DMS114 treated with DMSO at 0.1 percent for 48 hours (cell line): ENCODE results near the gene LRBA.
A peak's percentile ranks its signal among the peaks of the same experiment; 100 is the strongest.

Source experiments
- DNase-seq: peaks from one replicate; lab custom pipeline; 2025; ENCODE audit not compliant: unreplicated experiment; lab: John Stamatoyannopoulos, UW

The LRBA gene

DNA sequence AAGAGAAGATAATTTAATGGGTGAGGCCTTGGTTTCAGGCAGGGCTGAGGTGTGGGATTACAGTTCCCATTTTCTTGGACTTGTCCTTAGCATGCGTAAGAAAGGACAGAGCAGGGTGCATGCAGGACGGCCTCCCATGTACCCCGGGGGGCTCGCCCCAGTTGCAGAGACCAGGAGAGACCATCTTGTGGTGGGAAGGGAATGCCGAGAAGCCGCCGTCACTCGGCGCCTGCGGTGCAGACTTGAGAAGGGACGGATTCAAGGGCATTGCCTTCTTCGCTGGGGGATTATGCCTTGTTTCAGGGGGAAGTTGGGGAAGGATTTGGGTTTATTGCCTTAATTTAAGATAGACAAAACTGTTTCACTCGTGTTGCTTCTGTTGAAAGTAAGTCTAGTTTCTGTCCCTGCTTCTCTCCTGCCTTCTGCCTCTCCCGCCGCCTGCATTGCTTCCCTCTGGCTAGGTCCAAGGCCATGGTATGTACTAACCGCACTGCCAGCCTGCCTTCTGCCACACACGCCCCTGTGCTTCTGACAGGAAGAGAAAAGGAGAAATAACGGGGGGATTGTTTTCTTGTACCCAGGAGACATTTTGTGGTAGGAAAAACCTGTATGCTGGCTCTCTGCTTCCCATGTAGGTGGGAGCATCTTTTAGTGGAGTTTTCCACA, 761.0 kb downstream of the LRBA start:
- DNase-seq = no peak

DNA sequence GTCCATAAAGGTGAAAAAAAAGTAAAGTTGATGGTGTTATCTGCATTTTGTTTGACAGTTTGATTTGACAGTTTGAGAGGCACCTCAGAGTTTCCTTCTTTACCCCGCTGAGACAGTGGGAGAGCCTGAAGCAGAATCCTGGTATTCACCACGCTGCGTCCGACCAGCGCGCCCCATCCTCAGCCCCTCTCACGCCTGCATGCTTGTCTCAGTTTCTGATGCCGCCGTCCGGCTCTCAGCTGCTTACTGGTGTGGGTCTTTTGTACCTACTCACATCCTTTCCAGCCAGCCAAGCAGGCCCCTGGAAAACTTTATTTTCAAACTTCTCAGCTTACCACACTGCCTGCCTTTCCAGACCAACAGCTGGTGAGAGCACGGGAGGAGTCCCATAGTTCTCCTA, 761.7 kb downstream of the LRBA start:
- DNase-seq = no peak

DNA sequence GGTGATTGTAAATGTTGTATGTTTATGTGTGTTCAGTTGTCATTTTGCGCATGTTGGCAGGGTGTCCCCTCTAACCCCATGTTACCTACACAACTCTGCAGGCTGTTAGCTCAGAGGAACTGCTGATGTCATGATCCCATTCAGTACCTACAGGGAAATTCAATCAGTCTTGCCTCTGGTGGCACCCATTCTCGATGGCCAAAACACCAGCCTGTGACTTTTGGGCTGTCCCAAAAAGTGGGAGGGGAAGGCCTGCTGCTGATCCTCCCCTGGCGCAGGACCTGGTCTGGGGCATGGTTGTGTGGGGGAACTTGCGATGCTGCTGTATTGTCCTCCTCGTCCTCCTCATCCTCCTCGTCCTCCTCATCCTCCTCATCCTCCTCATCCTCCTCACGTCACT, 762.3 kb downstream of the LRBA start:
- no peak for DNase-seq

DNA sequence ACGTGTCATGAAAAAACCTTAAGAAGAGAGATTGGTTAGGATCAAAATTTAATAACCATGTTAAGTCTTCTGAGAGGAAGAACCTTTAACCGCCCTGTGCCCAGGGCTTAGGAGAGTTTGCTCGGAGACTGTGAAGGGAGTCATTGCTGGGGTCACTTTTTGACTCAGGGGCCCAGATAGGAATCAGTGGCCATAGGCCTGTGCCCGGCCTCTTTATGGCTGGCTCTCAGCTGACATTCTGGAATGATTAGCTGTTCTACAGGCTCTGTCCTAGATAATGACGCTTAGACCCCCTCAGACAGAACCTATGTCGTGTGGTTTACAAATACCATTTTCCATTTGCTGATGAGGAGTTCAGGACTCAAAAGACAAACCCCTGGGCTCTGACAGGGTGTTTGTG, 762.8 kb downstream of the LRBA start:
- DNase-seq = no peak

DNA sequence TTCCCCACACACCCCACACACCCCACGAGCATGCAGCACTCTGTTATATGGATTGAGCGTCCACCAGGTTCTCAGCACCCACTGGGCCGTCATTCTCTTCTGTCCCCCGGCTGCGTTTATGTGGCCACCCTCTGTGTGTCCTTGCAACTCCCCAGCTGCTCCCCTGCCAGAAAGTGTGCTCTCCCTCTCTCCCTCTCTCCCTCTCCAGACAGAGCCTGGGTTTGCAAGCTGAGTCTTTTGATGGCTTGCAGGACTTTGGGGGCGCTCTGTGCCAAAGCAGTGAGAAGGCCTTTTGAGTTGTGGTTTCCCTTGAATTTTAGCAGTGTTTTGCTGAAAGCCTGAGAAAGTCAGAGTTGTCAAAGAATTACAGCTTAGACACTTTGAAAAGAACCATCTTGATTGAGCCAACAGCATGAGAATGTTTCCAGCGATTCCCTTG, 763.3 kb downstream of the LRBA start:
- no peak for DNase-seq

DNA sequence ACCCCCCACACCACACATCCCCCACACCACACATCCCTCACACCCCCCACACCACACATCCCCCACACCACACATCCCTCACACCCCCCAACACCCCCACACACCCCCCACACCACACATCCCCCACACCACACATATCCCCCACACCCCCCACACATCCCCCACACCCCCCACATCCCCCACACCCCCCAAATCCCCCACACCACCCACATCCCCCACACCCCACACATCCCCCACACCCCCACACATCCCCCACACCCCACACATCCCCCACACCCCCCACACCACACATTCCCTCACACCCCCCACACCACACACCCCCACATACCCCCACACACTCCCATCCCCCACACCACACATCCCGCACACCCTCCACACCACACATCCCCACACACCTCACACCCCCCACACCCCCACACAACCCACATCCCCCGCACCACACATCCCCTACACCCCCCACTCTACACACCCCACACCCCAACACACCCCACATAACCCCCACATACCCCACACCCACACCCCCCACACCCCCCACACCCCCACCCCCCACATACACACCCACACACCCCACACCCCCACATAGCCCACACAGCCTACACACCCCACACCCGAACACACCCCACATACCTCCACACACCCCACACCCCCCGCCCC, 764.0 kb downstream of the LRBA start:
- DNase-seq = no peak

DNA sequence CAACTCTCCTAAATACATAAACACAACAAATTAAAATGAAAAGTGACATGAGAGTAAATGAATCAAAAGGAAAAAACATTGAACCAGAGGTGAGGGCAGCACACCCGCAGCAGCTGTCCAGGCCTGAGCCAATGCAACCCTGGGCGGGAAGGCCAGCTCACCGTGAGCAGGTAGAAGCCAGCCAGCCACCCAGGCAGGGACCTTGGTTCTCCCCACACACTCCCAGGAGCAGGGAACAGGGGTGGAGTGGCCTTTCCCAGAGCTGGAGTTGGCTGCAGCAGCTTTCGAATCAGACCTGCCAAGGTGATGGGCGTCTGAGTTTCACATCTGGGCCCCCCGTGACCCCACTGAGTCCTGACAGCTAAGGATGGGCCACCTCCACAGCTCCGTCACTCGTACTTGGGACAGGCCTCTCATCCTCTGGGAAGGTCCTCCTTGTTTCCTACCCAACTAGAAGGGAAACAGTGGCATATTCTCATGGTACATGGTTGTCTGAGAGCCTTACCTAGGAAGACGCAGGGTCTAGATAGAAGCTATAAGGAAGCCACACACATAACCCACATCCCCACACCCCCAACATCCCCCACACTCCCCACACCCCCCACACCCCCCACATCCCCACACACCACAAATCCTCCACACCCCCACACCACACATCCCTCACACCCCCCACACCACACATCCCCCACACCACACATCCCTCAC, 764.6 kb downstream of the LRBA start:
- no peak for DNase-seq

DNA sequence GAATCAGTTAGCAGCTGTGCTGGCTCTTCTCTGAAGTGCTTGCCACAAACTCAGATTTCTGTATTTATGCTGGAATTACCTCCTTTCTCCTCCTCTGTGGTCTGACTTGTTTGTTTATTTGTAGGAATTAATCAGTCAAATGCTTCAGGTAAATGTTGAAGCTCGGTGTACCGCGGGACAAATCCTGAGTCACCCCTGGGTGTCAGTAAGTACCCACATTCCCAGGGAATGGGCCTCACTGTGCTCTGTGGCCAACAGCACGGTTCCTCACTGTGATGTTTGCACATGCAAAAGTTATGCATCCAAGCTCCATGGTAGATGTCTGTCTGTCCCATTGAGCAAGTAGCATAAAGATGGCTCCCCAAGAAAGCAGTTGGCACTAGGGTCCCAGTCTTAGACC, 766.9 kb downstream of the LRBA start:
- no peak for DNase-seq

DNA sequence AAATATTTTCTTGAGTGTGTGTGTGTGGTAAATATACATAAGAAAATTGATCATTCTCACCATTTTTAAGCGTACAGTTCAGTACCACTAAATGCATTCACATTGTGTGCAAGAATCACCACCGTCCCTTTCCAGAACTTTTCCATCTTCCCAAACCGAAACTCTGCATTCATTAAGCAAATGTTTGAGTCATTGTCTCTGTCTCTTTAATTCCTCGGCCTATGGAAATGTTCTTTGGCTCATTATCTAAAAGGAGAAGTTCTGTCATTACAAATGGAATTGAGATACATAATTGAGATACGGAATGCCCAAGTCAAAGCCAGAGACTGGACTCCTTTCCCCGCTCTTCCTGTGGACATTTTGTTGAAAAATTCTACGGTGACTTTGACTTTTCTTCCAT, 767.9 kb downstream of the LRBA start:
- no peak for DNase-seq

DNA sequence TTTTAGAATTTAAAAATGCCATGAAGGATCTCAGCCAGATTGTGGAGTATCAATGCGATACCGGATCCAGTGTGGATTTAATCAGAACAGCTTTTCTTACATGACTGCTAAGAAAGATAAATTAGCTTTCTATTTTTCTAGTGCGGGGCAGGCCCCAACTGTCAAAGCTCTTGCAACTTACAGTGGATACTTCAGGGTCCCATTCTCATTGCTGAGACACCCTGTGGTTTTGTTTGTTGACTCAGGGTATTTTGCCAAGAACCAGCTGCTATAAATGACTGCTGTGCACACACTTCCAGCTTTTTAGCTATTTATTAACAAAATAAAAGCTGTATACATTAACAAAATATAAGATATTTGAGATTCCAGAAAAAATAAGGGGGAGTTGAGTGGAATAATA, 770.5 kb downstream of the LRBA start:
- DNase-seq = no peak

DNA sequence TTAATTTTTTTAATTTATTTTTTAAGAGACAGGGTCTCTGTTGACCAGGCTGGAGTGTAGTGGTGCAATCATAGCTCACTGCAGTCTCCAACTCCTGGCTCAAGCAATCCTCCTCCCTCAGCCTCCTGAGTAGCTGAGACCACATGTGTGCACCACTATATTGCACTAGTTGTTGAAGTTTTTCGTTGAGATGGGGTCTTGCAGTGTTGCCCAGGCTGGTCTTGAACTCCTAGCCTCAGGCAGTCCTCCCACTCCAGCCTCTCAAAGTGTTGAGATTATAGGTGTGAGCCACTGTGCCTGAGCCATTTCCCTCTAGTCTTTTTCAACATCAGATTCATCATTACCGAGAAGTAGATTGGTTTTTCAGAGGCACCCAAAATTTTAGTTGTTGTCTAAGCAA, 771.2 kb downstream of the LRBA start:
- no peak for DNase-seq

DNA sequence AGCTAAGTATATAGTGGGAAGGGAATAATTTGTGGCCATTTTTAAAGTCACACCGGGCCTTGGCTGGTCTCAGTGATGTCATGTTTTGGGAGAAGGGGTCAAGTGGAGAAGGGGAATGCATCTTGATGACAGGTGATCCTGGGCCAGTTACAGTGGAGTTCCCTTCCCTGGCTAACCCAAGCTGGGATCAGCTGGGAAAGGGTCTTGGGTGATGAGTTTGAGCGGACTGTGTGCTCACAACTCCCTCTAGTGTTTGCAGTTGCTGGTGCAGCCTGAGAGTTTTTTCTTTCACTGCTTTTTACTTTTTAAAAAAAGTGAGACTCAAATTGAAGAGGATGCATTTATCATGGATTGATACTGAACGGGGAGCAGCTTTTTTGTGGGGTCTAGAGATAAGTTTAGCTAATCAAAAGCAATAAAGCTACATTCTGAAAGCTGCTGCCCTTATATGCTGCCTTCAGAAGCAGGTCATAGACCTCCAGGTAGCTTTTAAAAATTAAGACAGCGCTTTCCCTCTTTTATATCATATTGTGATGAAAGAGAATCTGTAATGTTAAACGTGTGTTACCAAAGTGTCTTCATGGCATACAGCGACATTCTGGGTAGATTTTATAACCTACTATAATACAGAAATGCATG, 772.1 kb downstream of the LRBA start:
- DNase-seq = peak; percentile 7

DNA sequence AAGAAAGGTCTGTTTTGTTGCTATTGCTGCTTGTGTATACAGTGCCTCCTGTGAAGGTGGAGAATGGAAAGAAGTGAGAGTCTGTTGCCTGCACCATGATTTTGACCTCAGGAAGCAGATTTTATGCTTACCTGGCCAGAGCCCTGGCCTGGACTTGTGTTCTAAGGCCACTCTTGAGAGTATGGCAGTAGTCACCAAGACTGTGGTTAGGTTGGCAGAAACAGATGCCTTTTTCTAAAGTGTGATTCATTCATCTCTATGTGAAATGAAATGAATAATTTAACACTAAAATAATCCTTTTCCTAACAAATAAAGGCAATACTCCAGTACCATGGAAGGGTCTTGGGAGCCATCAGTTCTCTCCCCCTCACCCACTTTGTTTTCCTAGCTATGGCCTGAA, 775.1 kb downstream of the LRBA start:
- no peak for DNase-seq

DNA sequence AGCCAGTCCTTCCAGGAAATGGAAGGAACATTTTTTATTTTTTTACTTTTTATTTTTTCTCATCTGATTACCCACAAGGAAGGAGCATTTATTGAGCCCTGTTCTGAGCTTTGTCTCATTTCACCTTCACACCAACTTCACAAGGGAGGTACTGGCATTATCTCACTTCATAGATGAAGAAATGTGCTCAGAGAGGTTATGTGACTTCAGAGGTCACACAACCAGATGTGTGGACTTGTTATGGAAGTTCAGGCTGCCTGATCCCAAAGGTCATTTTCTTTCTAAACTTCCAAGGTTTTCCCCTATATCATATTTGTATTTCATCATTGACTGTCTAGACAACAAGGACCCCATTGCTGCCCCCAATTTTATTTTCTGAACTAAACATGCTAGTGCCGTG, 776.5 kb downstream of the LRBA start:
- no peak for DNase-seq

DNA sequence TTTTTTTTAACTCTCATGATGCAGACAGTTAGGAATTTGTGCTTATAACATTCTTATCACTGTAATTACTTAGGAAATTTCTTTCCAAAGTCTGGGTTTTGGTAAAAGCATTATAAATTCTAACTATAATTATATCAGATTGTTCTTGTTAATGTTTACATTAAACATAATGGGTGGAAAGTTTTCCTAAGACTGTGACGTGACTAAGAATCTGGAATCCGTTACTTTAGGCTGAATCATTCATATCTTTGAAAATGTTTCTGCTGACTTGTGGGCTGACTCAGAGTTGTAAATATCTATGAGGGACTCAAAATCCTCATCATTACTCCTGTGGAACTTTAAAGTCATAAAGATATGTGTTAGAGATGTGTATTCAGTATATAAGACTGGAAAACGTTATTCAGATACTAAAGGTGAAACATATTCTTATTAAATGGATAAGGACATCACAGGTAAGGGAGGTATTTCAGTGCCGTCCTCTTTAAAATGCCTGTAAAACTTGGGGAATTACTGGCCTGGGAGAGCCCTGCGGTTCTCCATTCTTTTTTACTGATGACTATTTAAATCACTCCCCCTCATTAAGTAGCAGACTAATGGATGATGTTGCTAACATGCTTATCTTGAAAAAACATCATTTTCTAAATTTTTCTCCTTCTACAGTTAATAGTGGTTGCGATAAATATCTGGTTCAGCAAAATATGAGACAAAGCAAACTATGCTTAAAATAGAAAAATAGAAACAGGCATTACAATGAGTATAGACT, 777.8 kb downstream of the LRBA start:
- DNase-seq = no peak

DNA sequence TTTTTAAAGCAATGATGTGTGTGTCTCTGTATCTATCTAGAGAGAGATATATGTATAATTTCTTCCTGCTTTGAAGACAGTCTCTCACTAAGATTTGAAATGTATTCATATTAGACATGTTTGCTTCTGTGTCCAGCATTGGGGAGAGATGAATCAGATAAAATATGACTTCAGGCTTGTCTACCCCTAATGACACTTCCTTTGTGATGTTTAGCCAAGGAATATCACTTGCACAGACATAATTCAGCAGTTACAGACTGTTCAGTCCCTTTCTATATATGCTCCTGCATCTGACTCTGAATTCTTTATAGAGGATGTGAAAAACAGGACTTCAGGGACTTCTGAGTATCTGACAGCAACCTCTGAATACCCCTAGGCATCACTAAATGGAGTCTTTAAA, 778.5 kb downstream of the LRBA start:
- no peak for DNase-seq

DNA sequence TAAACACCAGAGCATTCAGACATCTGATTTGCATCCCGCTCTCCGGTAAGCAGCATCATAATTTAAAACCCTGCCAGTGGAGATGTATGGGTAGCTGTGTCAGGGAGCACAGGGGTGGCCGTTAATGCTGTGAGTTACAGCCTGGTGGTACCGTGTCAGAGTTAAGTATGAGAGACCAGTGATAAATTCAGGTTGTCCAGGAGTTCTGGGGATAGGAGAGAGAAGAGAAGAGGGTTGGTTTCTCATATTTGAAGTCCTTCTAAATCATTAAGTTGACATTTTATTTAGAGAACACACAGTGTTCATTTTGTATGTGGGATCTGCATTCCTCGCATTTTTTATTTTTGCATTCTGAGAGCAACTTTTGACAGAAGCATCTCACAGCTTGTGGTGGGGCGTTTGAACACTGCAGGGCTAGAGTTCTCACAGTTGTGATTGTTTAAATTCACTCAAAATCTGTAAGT, 779.2 kb downstream of the LRBA start:
- DNase-seq = no peak

DNA sequence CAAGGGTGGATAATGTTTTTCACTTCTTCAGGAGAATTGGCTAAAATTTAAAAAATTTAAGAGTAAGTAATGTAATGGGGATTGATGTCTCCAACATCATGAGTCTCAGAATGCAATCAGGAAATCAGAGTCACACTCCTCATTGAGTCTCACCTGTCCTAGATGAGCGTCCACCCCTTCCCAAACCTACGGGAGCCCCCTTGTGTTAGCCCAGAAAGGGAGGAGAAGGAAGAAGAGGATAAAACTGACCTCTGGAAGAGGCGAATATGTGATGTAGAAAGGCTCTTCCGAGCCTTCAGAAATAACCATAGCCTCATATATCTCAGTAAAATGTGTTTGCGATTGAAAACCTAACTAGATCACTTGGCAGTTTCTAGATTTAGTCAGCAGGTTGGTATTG, 779.8 kb downstream of the LRBA start:
- DNase-seq = no peak

DNA sequence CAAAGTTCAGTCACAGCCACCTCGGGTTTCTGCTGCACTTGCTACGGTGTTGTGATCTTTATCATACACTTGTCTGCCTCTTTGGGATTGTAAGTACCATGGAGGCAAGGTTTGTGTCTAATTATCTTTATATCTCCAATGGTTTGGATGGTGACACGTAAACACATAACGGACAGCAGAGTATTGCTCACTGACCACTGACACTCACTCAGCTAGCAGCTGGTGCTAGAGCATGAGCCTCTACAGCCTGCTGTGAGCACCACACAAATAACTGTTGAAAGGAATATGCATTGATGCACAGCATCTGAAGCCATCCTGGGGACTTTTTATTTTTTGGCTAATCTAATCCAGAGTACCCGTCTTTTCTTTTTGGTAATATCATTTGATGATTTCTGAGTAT, 780.8 kb downstream of the LRBA start:
- DNase-seq = no peak

DNA sequence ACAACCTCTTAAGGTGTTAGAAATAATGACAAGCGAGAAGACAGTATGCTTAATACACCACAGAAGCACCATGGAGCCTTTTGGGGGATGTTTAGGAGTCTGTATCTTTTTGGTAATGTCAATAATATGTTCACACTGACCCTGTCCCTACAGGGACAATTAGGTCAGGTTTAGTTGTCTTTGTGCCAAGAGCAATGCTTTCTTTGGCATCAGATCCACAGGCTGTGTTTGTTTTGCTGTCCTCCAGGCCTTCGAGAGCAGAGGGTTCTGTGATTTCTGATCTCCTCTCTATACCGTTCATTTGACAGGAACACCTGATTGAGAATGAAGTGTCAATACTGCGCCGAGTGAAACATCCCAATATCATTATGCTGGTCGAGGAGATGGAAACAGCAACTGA, 783.1 kb downstream of the LRBA start:
- DNase-seq = no peak

DNA sequence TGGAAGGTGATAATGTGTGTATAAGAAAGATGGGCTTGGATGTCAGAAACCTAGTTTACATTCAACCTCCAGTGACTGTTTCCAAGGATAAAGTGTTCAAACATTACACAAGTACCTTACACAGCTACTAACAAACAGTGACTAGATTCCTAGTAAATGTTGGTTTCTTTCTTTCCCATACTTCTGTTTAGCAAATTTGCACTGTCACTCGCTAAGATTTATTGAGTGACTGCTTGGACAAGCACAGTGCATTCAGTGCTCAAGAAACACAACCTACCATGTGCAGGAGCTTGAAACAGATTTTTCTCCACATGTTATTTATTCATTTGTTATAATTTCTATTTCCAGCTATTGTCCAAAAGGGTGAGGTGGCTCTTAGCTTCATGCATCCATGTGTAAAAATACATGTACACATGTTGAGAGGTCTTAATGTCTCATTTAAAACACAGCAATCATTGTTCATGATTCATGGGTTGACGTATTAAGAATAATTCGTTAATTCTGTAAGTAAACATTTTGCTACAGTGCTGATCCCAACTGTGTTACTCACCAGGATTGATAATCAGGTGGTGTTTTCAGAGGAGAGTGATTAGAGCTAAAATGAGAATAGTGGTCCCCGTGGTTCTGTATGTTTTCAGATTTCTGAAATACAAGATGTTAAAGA, 783.8 kb downstream of the LRBA start:
- DNase-seq = no peak
